HCT116 (cell line): ENCODE results near the gene CD244. TPM values are rescaled to one million over a fixed set of nuclear protein-coding genes. Genes with fewer than 3 reads are reported as not detected.

ENCODE experiments used
- ATAC-seq: fragments of 200-7000 bp; cut with Tn5 transposase; 2 replicates; pipeline ENCODE4 v1.9.1; 2020; ENCODE audit warnings: mild to moderate bottlenecking, moderate library complexity
- BruUV-seq: library from RNA; stranded (reverse); fragments of 400-500 nt; replicated peaks from 2 replicates; lab custom pipeline; 2021; lab: Mats Ljungman, UMichigan
- CTCF ChIA-PET: fragments of 300-600 bp; sonication (Branson Sonifier 250); formaldehyde crosslinking; loops from one replicate; lab custom pipeline; 2021; ENCODE audit warnings: antibody characterized with exemption; lab: Charles Lee
- POLR2A ChIA-PET: fragments of 300-600, 350-600 bp; sonication (Branson Sonifier 250); formaldehyde crosslinking; loops from one replicate; lab custom pipeline; 2021; ENCODE audit warnings: antibody characterized with exemption; lab: Charles Lee
- RAD21 ChIA-PET, 2 experiments: fragments of 300-600 bp; sonication (Branson Sonifier 250); formaldehyde crosslinking; loops; one replicate each; lab custom pipeline; 2023; ENCODE audit warnings: low total read pairs in 2 of 2; ENCODE audit not compliant: uncharacterized antibody in 2 of 2, unreplicated experiment in 2 of 2, low non-redundant PET in 1 of 2; lab: Charles Lee
- DNase-seq: peaks from one replicate; pipeline ENCODE4 v3.0.0-alpha.2; 2010; ENCODE audit warnings: low read depth, low spot score
- H2AFZ ChIP-seq: fragments of 200-600 bp; shearing (Covaris generic), sonication (generic); 2 replicates; pipeline ENCODE4 v1.6.1; 2017; ENCODE audit warnings: low read depth, mixed run types, mixed read lengths, antibody characterized with exemption, low read length; ENCODE audit not compliant: poor library complexity, severe bottlenecking
- H3K27ac ChIP-seq: 2 replicates; pipeline ENCODE4 v1.5.1; 2012; ENCODE audit warnings: low read depth, low read length
- H3K27me3 ChIP-seq: fragments of 200-600 bp; sonication (generic); 2 replicates; pipeline ENCODE4 v1.6.1; 2016; ENCODE audit warnings: mixed run types, low read length, mixed read lengths; ENCODE audit not compliant: insufficient read depth
- H3K36me3 ChIP-seq, 2 experiments: fragments of 200-500 bp in 1 of 2; fragments of 200-600 bp in 1 of 2; sonication (Bioruptor generic) in 1 of 2; sonication (generic) in 1 of 2; 2 replicates each; pipeline versions ENCODE4 v1.5.1 to v1.6.1; 2014 to 2016; ENCODE audit warnings: low read length in 2 of 2, inconsistent platforms in 1 of 2, mixed read lengths in 1 of 2, mixed run types in 1 of 2; ENCODE audit not compliant: insufficient read depth in 2 of 2, control insufficient read depth in 1 of 2
- H3K4me1 ChIP-seq, 2 experiments: fragments of 200-600 bp in 1 of 2; sonication (generic) in 1 of 2; 2 replicates each; pipeline versions ENCODE4 v1.5.1 to v1.6.1; 2012 to 2017; ENCODE audit warnings: low read length in 2 of 2, inconsistent platforms in 1 of 2, mild to moderate bottlenecking in 1 of 2, mixed read lengths in 1 of 2, mixed run types in 1 of 2, moderate library complexity in 1 of 2; ENCODE audit not compliant: insufficient read depth in 2 of 2, control insufficient read depth in 1 of 2
- H3K4me2 ChIP-seq: fragments of 200-600 bp; sonication (generic); 2 replicates; pipeline ENCODE4 v1.6.1; 2017; ENCODE audit warnings: mixed run types, low read length, mixed read lengths
- H3K4me3 ChIP-seq, 2 experiments: fragments of 200-600 bp in 1 of 2; sonication (generic) in 1 of 2; replicated peaks in 1 of 2; 2 replicates each; pipeline ENCODE4 v1.5.1; 2011 to 2016; ENCODE audit warnings: low read length in 2 of 2, control low read depth in 1 of 2, low read depth in 1 of 2, mild to moderate bottlenecking in 1 of 2, mixed read lengths in 1 of 2, mixed run types in 1 of 2
- H3K79me2 ChIP-seq: fragments of 200-600 bp; sonication (generic); 2 replicates; pipeline ENCODE4 v1.6.1; 2017; ENCODE audit warnings: mild to moderate bottlenecking, mixed run types, low read length, moderate library complexity, mixed read lengths; ENCODE audit not compliant: insufficient read depth
- H3K9ac ChIP-seq: fragments of 200-600 bp; sonication (generic); 2 replicates; pipeline ENCODE4 v1.6.1; 2016; ENCODE audit warnings: low read length, mixed read lengths
- H3K9me2 ChIP-seq: fragments of 200-600 bp; sonication (generic), shearing (Covaris generic); 2 replicates; pipeline ENCODE4 v1.6.1; 2017; ENCODE audit warnings: mixed run types, mild to moderate bottlenecking, moderate library complexity; ENCODE audit not compliant: insufficient read depth
- H3K9me3 ChIP-seq, 2 experiments: fragments of 200-500 bp in 1 of 2; fragments of 200-600 bp in 1 of 2; sonication (Bioruptor generic) in 1 of 2; sonication (generic) in 1 of 2; 2 replicates each; pipeline ENCODE4 v1.6.1; 2014 to 2017; ENCODE audit warnings: low read length in 2 of 2, mixed read lengths in 2 of 2, inconsistent platforms in 1 of 2, low read depth in 1 of 2, mild to moderate bottlenecking in 1 of 2, mixed run types in 1 of 2, moderate library complexity in 1 of 2; ENCODE audit not compliant: control insufficient read depth in 1 of 2, insufficient read depth in 1 of 2
- H4K20me1 ChIP-seq: fragments of 200-600 bp; sonication (generic), shearing (Covaris generic); 2 replicates; pipeline ENCODE4 v1.6.1; 2017; ENCODE audit warnings: mixed run types, mild to moderate bottlenecking, moderate library complexity; ENCODE audit not compliant: insufficient read depth
- CTCF ChIP-seq, 3 experiments: fragments of 200-600 bp in 1 of 3; sonication (generic) in 1 of 3; IDR thresholded peaks in 2 of 3; conservative IDR thresholded peaks in 1 of 3; 2 replicates each; pipeline ENCODE4 v1.5.1; 2012 to 2017; ENCODE audit warnings: low read depth in 2 of 3, low read length in 2 of 3, antibody characterized with exemption in 1 of 3, borderline replicate concordance in 1 of 3, control low read depth in 1 of 3, mild to moderate bottlenecking in 1 of 3, mixed read lengths in 1 of 3, mixed run types in 1 of 3, moderate library complexity in 1 of 3; ENCODE audit not compliant: insufficient read depth in 1 of 3
- EZH2phosphoT487 ChIP-seq: fragments of 200-600 bp; IDR thresholded peaks from 2 replicates; pipeline ENCODE4 v1.6.1; 2018; ENCODE audit warnings: antibody characterized with exemption, borderline replicate concordance
- intact Hi-C: fragments of 100-400 bp; cut with micrococcal nuclease; formaldehyde crosslinking; loops from 2 replicates; pipeline ENCODE4 v1.10.0; 2022
- total RNA-seq: library from RNA; stranded (reverse); gene quantifications from one replicate; pipeline ENCODE4 v1.2.1, GENCODE V29; 2021; ENCODE audit not compliant: unreplicated experiment

Gene CD244
- total RNA-seq, 1 experiment from 2014 or later, result not detected

DNA sequence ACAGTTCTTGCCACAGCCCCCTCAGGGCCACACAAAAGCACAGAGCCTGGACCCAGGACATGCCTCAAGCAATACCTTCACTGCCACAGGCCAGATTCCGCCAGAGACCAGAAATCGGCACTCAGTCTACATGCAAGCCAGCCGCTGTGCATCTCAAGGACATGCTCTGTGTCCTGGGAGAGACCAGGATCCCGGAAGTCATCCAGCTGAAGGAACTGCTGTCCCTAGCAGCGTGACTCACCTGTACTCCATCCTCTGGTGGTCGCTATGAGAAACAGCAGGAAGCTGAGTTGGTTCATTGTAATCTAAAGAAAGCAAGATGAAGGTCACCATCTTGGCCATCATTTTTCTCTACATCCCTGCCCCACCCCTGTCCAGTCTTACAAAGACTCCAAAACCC lies 21.9 kb upstream of the CD244 start:
- CTCF ChIA-PET, result interaction anchor here (1.2 kb wide), 1 partner anchor 70 kb away, joined by 3 read pairs; no protein-coding TSS in a partner anchor
- peak; percentile 6 for DNase-seq

More for the DNA sequence above, 21.9 kb upstream of the CD244 start:
- no peaks in the 10 kb centered on the region for H3K36me3 ChIP-seq
- H3K4me2 ChIP-seq, result no peak overlapping the region
- peak overlapping the region; percentile 44 for H2AFZ ChIP-seq
- RAD21 ChIA-PET, result no interaction called here
- H3K79me2 ChIP-seq, result no peaks in the 10 kb centered on the region
- H3K27ac ChIP-seq, result no peak overlapping the region
- intact Hi-C loops, result no loop called here
- BruUV-seq, result no TSS peak
- no peaks in the 10 kb centered on the region for H3K9me2 ChIP-seq
- TF ChIP-seq CTCF (IDR thresholded peaks at IDR 0.05 in 2 of 3, conservative IDR thresholded peaks at IDR 0.05 in 1 of 3; ENCODE audit: borderline replicate concordance in 1 of 3, insufficient read depth in 1 of 3, low read depth in 2 of 3, low read length in 2 of 3) (peak in 2 of 3 experiments; percentile 42 to 45; a peak in 3 of 6 replicates), EZH2phosphoT487 (no peak)
- no peaks in the 10 kb centered on the region for H3K4me1 ChIP-seq
- H3K9me3 ChIP-seq, result no peaks in the 10 kb centered on the region
- ATAC-seq, result peak; percentile 92
- no peaks in the 10 kb centered on the region for H3K27me3 ChIP-seq
- no peak overlapping the region for H3K9ac ChIP-seq
- POLR2A ChIA-PET, result no interaction called here
- no peaks in the 10 kb centered on the region for H4K20me1 ChIP-seq
- no peak overlapping the region for H3K4me3 ChIP-seq
